HCT116 (cell line): Measurements from ENCODE around the gene ITGB1. TPM values are rescaled to one million over a fixed set of nuclear protein-coding genes. Genes with fewer than 3 reads are reported as not detected.

ENCODE experiments used
- ATAC-seq: fragments of 200-7000 bp; cut with Tn5 transposase; 2 replicates; pipeline ENCODE4 v1.9.1; 2020; ENCODE audit warnings: mild to moderate bottlenecking, moderate library complexity
- BruUV-seq: library from RNA; stranded (reverse); fragments of 400-500 nt; replicated peaks from 2 replicates; lab custom pipeline; 2021; lab: Mats Ljungman, UMichigan
- CTCF ChIA-PET: fragments of 300-600 bp; sonication (Branson Sonifier 250); formaldehyde crosslinking; loops from one replicate; lab custom pipeline; 2021; ENCODE audit warnings: antibody characterized with exemption; lab: Charles Lee
- POLR2A ChIA-PET: fragments of 300-600, 350-600 bp; sonication (Branson Sonifier 250); formaldehyde crosslinking; loops from one replicate; lab custom pipeline; 2021; ENCODE audit warnings: antibody characterized with exemption; lab: Charles Lee
- RAD21 ChIA-PET, 2 experiments: fragments of 300-600 bp; sonication (Branson Sonifier 250); formaldehyde crosslinking; loops; one replicate each; lab custom pipeline; 2023; ENCODE audit warnings: low total read pairs in 2 of 2; ENCODE audit not compliant: uncharacterized antibody in 2 of 2, unreplicated experiment in 2 of 2, low non-redundant PET in 1 of 2; lab: Charles Lee
- DNase-seq: peaks from one replicate; pipeline ENCODE4 v3.0.0-alpha.2; 2010; ENCODE audit warnings: low read depth, low spot score
- H2AFZ ChIP-seq: fragments of 200-600 bp; shearing (Covaris generic), sonication (generic); 2 replicates; pipeline ENCODE4 v1.6.1; 2017; ENCODE audit warnings: low read depth, mixed run types, mixed read lengths, antibody characterized with exemption, low read length; ENCODE audit not compliant: poor library complexity, severe bottlenecking
- H3K27ac ChIP-seq: 2 replicates; pipeline ENCODE4 v1.5.1; 2012; ENCODE audit warnings: low read depth, low read length
- H3K27me3 ChIP-seq: fragments of 200-600 bp; sonication (generic); 2 replicates; pipeline ENCODE4 v1.6.1; 2016; ENCODE audit warnings: mixed run types, low read length, mixed read lengths; ENCODE audit not compliant: insufficient read depth
- H3K36me3 ChIP-seq, 2 experiments: fragments of 200-500 bp in 1 of 2; fragments of 200-600 bp in 1 of 2; sonication (Bioruptor generic) in 1 of 2; sonication (generic) in 1 of 2; 2 replicates each; pipeline versions ENCODE4 v1.5.1 to v1.6.1; 2014 to 2016; ENCODE audit warnings: low read length in 2 of 2, inconsistent platforms in 1 of 2, mixed read lengths in 1 of 2, mixed run types in 1 of 2; ENCODE audit not compliant: insufficient read depth in 2 of 2, control insufficient read depth in 1 of 2
- H3K4me1 ChIP-seq, 2 experiments: fragments of 200-600 bp in 1 of 2; sonication (generic) in 1 of 2; 2 replicates each; pipeline versions ENCODE4 v1.5.1 to v1.6.1; 2012 to 2017; ENCODE audit warnings: low read length in 2 of 2, inconsistent platforms in 1 of 2, mild to moderate bottlenecking in 1 of 2, mixed read lengths in 1 of 2, mixed run types in 1 of 2, moderate library complexity in 1 of 2; ENCODE audit not compliant: insufficient read depth in 2 of 2, control insufficient read depth in 1 of 2
- H3K4me2 ChIP-seq: fragments of 200-600 bp; sonication (generic); 2 replicates; pipeline ENCODE4 v1.6.1; 2017; ENCODE audit warnings: mixed run types, low read length, mixed read lengths
- H3K4me3 ChIP-seq, 2 experiments: fragments of 200-600 bp in 1 of 2; sonication (generic) in 1 of 2; replicated peaks in 1 of 2; 2 replicates each; pipeline ENCODE4 v1.5.1; 2011 to 2016; ENCODE audit warnings: low read length in 2 of 2, control low read depth in 1 of 2, low read depth in 1 of 2, mild to moderate bottlenecking in 1 of 2, mixed read lengths in 1 of 2, mixed run types in 1 of 2
- H3K79me2 ChIP-seq: fragments of 200-600 bp; sonication (generic); 2 replicates; pipeline ENCODE4 v1.6.1; 2017; ENCODE audit warnings: mild to moderate bottlenecking, mixed run types, low read length, moderate library complexity, mixed read lengths; ENCODE audit not compliant: insufficient read depth
- H3K9ac ChIP-seq: fragments of 200-600 bp; sonication (generic); 2 replicates; pipeline ENCODE4 v1.6.1; 2016; ENCODE audit warnings: low read length, mixed read lengths
- H3K9me2 ChIP-seq: fragments of 200-600 bp; sonication (generic), shearing (Covaris generic); 2 replicates; pipeline ENCODE4 v1.6.1; 2017; ENCODE audit warnings: mixed run types, mild to moderate bottlenecking, moderate library complexity; ENCODE audit not compliant: insufficient read depth
- H3K9me3 ChIP-seq, 2 experiments: fragments of 200-500 bp in 1 of 2; fragments of 200-600 bp in 1 of 2; sonication (Bioruptor generic) in 1 of 2; sonication (generic) in 1 of 2; 2 replicates each; pipeline ENCODE4 v1.6.1; 2014 to 2017; ENCODE audit warnings: low read length in 2 of 2, mixed read lengths in 2 of 2, inconsistent platforms in 1 of 2, low read depth in 1 of 2, mild to moderate bottlenecking in 1 of 2, mixed run types in 1 of 2, moderate library complexity in 1 of 2; ENCODE audit not compliant: control insufficient read depth in 1 of 2, insufficient read depth in 1 of 2
- H4K20me1 ChIP-seq: fragments of 200-600 bp; sonication (generic), shearing (Covaris generic); 2 replicates; pipeline ENCODE4 v1.6.1; 2017; ENCODE audit warnings: mixed run types, mild to moderate bottlenecking, moderate library complexity; ENCODE audit not compliant: insufficient read depth
- CEBPB ChIP-seq: IDR thresholded peaks from 2 replicates; pipeline ENCODE4 v1.6.1; 2012; ENCODE audit warnings: low read depth
- EGR1 ChIP-seq: IDR thresholded peaks from 2 replicates; pipeline ENCODE4 v1.6.1; 2012; ENCODE audit warnings: low read depth
- ELF1 ChIP-seq: IDR thresholded peaks from 2 replicates; pipeline ENCODE4 v1.6.1; 2012; ENCODE audit warnings: low read depth, borderline replicate concordance
- EZH2 ChIP-seq: fragments of 200-600 bp; sonication (generic); IDR thresholded peaks from 2 replicates; pipeline ENCODE4 v1.6.1; 2017; ENCODE audit warnings: antibody characterized with exemption, mixed run types
- EZH2phosphoT487 ChIP-seq: fragments of 200-600 bp; IDR thresholded peaks from 2 replicates; pipeline ENCODE4 v1.6.1; 2018; ENCODE audit warnings: antibody characterized with exemption, borderline replicate concordance
- POLR2A ChIP-seq: IDR thresholded peaks from 2 replicates; pipeline ENCODE4 v1.7.0; 2011; ENCODE audit warnings: borderline replicate concordance; ENCODE audit not compliant: insufficient read depth, insufficient read length; ENCODE audit errors: extremely low read depth
- POLR2AphosphoS5 ChIP-seq: IDR thresholded peaks from 2 replicates; pipeline ENCODE4 v1.6.1; 2011; ENCODE audit warnings: mild to moderate bottlenecking, low read depth, low read length, moderate library complexity
- RAD21 ChIP-seq: IDR thresholded peaks from 2 replicates; pipeline ENCODE4 v1.6.1; 2012; ENCODE audit warnings: low read depth, mild to moderate bottlenecking
- SP1 ChIP-seq: IDR thresholded peaks from 2 replicates; pipeline ENCODE4 v1.6.1; 2012; ENCODE audit warnings: low read depth
- SRF ChIP-seq: IDR thresholded peaks from 2 replicates; pipeline ENCODE4 v1.6.1; 2012; ENCODE audit warnings: low read depth
- TCF7L2 ChIP-seq: IDR thresholded peaks from 2 replicates; pipeline ENCODE4 v1.7.0; 2011; ENCODE audit warnings: borderline replicate concordance, inconsistent platforms; ENCODE audit not compliant: insufficient read depth, insufficient read length; ENCODE audit errors: extremely low read depth
- ZFX ChIP-seq: fragments of 450-650 bp; IDR thresholded peaks from 2 replicates; pipeline ENCODE4 v1.6.1; 2017
- intact Hi-C: fragments of 100-400 bp; cut with micrococcal nuclease; formaldehyde crosslinking; loops from 2 replicates; pipeline ENCODE4 v1.10.0; 2022
- total RNA-seq: library from RNA; stranded (reverse); gene quantifications from one replicate; pipeline ENCODE4 v1.2.1, GENCODE V29; 2021; ENCODE audit not compliant: unreplicated experiment
- TF ChIP-seq, protein P1 (sequence below), 3 experiments: fragments of 200-600 bp in 1 of 3; sonication (generic) in 1 of 3; IDR thresholded peaks in 2 of 3; conservative IDR thresholded peaks in 1 of 3; 2 replicates each; pipeline ENCODE4 v1.5.1; 2012 to 2017; ENCODE audit warnings: low read depth in 2 of 3, low read length in 2 of 3, antibody characterized with exemption in 1 of 3, borderline replicate concordance in 1 of 3, control low read depth in 1 of 3, mild to moderate bottlenecking in 1 of 3, mixed read lengths in 1 of 3, mixed run types in 1 of 3, moderate library complexity in 1 of 3; ENCODE audit not compliant: insufficient read depth in 1 of 3
- TF ChIP-seq, protein P2 (sequence below): IDR thresholded peaks from 2 replicates; pipeline ENCODE4 v1.6.1; 2012
- TF ChIP-seq, protein P3 (sequence below): IDR thresholded peaks from 2 replicates; pipeline ENCODE4 v1.6.1; 2012

The ITGB1 gene
- total RNA-seq, 1 experiment from 2014 or later = 366 TPM

DNA sequence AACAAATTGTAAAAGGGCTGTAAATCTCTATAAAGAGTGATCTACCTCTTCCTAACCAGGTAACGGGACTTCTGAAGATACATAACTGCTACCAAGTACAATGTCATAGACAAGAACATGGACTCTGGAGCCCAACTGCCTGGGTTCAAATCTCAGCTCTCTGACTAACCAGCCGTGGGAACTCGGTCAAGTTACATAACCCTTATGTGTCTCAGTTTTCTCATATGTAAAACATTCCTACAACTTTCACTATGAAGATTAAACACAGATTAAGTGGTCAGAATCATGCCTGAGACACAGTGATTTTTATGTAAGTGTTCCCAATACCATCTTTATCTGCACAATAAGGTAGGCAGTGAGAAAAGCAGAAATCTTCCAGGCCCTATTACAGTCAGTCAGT, 52.6 kb downstream of the ITGB1 start:
- BruUV-seq = no TSS peak
- no peaks in the 10 kb centered on the region for H3K4me1 ChIP-seq
- POLR2A ChIA-PET = no interaction called here
- no peaks in the 10 kb centered on the region for H3K9me3 ChIP-seq
- intact Hi-C loops = no loop called here
- DNase-seq = no peak
- peaks cover 45 to 51% of the 10 kb centered on the region in 2 experiments for H3K36me3 ChIP-seq
- TF ChIP-seq, protein P1, sequence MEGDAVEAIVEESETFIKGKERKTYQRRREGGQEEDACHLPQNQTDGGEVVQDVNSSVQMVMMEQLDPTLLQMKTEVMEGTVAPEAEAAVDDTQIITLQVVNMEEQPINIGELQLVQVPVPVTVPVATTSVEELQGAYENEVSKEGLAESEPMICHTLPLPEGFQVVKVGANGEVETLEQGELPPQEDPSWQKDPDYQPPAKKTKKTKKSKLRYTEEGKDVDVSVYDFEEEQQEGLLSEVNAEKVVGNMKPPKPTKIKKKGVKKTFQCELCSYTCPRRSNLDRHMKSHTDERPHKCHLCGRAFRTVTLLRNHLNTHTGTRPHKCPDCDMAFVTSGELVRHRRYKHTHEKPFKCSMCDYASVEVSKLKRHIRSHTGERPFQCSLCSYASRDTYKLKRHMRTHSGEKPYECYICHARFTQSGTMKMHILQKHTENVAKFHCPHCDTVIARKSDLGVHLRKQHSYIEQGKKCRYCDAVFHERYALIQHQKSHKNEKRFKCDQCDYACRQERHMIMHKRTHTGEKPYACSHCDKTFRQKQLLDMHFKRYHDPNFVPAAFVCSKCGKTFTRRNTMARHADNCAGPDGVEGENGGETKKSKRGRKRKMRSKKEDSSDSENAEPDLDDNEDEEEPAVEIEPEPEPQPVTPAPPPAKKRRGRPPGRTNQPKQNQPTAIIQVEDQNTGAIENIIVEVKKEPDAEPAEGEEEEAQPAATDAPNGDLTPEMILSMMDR (IDR thresholded peaks at IDR 0.05 in 2 of 3, conservative IDR thresholded peaks at IDR 0.05 in 1 of 3; ENCODE audit: borderline replicate concordance in 1 of 3, insufficient read depth in 1 of 3, low read depth in 2 of 3, low read length in 2 of 3) = no peak
- TF ChIP-seq, protein P2, sequence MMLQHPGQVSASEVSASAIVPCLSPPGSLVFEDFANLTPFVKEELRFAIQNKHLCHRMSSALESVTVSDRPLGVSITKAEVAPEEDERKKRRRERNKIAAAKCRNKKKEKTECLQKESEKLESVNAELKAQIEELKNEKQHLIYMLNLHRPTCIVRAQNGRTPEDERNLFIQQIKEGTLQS = no peak
- TF ChIP-seq SP1 = no peak
- no peak for TF ChIP-seq SRF
- no peak for TF ChIP-seq POLR2AphosphoS5
- no peak for TF ChIP-seq TCF7L2
- TF ChIP-seq CEBPB = no peak
- no peak for TF ChIP-seq EZH2phosphoT487
- no peak for TF ChIP-seq ELF1
- TF ChIP-seq, protein P3, sequence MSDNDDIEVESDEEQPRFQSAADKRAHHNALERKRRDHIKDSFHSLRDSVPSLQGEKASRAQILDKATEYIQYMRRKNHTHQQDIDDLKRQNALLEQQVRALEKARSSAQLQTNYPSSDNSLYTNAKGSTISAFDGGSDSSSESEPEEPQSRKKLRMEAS = no peak
- TF ChIP-seq EZH2 = no peak
- no peak for TF ChIP-seq RAD21
- no peak for TF ChIP-seq POLR2A
- TF ChIP-seq ZFX = no peak
- TF ChIP-seq EGR1 = no peak
- RAD21 ChIA-PET = no interaction called here
- ATAC-seq = no peak
- H3K27me3 ChIP-seq = no peaks in the 10 kb centered on the region
- no peak overlapping the region for H3K4me2 ChIP-seq
- no peak overlapping the region for H3K9ac ChIP-seq
- H3K79me2 ChIP-seq = peaks cover 46% of the 10 kb centered on the region
- CTCF ChIA-PET = no interaction called here
- H3K9me2 ChIP-seq = no peaks in the 10 kb centered on the region
- no peak overlapping the region for H2AFZ ChIP-seq
- no peak overlapping the region for H3K27ac ChIP-seq
- no peaks in the 10 kb centered on the region for H4K20me1 ChIP-seq
- H3K4me3 ChIP-seq = no peak overlapping the region
